Endothelial cell of umbilical vein (primary cell): ENCODE measurements around the gene SNX30. TPM values are rescaled to one million over a fixed set of nuclear protein-coding genes. Genes with fewer than 3 reads are reported as not detected.

ENCODE experiments used
- BruUV-seq: library from RNA; stranded (reverse); fragments of 400-500 nt; replicated peaks from 2 replicates; lab custom pipeline; 2021; lab: Mats Ljungman, UMichigan
- CTCF ChIA-PET: fragments of 300-600, 350-600 bp; sonication (Branson Sonifier 250); formaldehyde crosslinking; loops from one replicate; lab custom pipeline; 2021; ENCODE audit warnings: antibody characterized with exemption, inconsistent platforms; lab: Charles Lee
- POLR2A ChIA-PET: fragments of 300-600, 350-600 bp; sonication (Branson Sonifier 250); formaldehyde crosslinking; loops from one replicate; lab custom pipeline; 2021; ENCODE audit warnings: antibody characterized with exemption, inconsistent platforms; lab: Charles Lee
- DNase-seq: peaks from one replicate; pipeline ENCODE4 v3.0.0-alpha.2; 2011; ENCODE audit warnings: low read depth, low spot score
- FAIRE-seq: peaks from 2 replicates; lab custom pipeline; 2011; peaks lifted over from hg19 to GRCh38; lab: Jason Lieb, UNC
- H2AFZ ChIP-seq: 2 replicates; pipeline ENCODE4 v1.6.0; 2012; ENCODE audit warnings: low read depth, low read length, control low read depth, inconsistent platforms
- H3K27ac ChIP-seq: 2 replicates; pipeline ENCODE4 v1.5.1; 2011; ENCODE audit warnings: low read depth, mild to moderate bottlenecking, control low read depth, low read length, moderate library complexity; ENCODE audit not compliant: insufficient read depth
- H3K27me3 ChIP-seq, 2 experiments: 2 replicates each; pipeline versions ENCODE4 v1.6.0 to v1.6.1; 2011; ENCODE audit warnings: low read length in 2 of 2, mixed read lengths in 1 of 2; ENCODE audit not compliant: control insufficient read depth in 2 of 2, insufficient read depth in 2 of 2
- H3K36me3 ChIP-seq, 2 experiments: 2 replicates in 1 of 2; 3 replicates in 1 of 2; pipeline ENCODE4 v1.5.1; 2011; ENCODE audit warnings: low read length in 2 of 2, mild to moderate bottlenecking in 1 of 2, moderate library complexity in 1 of 2; ENCODE audit not compliant: control insufficient read depth in 2 of 2, insufficient read depth in 2 of 2; ENCODE audit errors: extremely low read depth in 1 of 2
- H3K4me1 ChIP-seq: 3 replicates; pipeline ENCODE4 v1.5.1; 2011; ENCODE audit warnings: mild to moderate bottlenecking, low read length; ENCODE audit not compliant: control insufficient read depth, insufficient read depth; ENCODE audit errors: extremely low read depth
- H3K4me2 ChIP-seq: 2 replicates; pipeline ENCODE4 v1.6.1; 2011; ENCODE audit warnings: low read length, control low read depth, mixed read lengths; ENCODE audit not compliant: insufficient read depth
- H3K4me3 ChIP-seq, 3 experiments: fragments of 200-600 bp in 1 of 3; sonication (generic), shearing (Covaris generic) in 1 of 3; replicated peaks in 1 of 3; 2 replicates each; pipeline ENCODE4 v1.5.1; 2011 to 2016; ENCODE audit warnings: control low read depth in 3 of 3, low read length in 3 of 3, mild to moderate bottlenecking in 2 of 3, inconsistent platforms in 1 of 3, low read depth in 1 of 3, moderate library complexity in 1 of 3; ENCODE audit not compliant: insufficient read depth in 1 of 3
- H3K79me2 ChIP-seq: 2 replicates; pipeline ENCODE4 v1.6.0; 2012; ENCODE audit warnings: low read length, inconsistent platforms; ENCODE audit not compliant: control insufficient read depth, insufficient read depth
- H3K9ac ChIP-seq: replicated peaks from 2 replicates; pipeline ENCODE3; 2011; ENCODE audit warnings: low read length, control low read depth; ENCODE audit not compliant: insufficient read depth; ENCODE audit errors: extremely low read depth
- H3K9me1 ChIP-seq: replicated peaks from 3 replicates; pipeline ENCODE4 v1.6.0; 2011; ENCODE audit warnings: mild to moderate bottlenecking, low read length; ENCODE audit not compliant: control insufficient read depth, insufficient read depth; ENCODE audit errors: extremely low read depth
- H3K9me3 ChIP-seq: replicated peaks from 2 replicates; pipeline ENCODE4 v1.5.1; 2012; ENCODE audit warnings: low read length, inconsistent platforms; ENCODE audit not compliant: control insufficient read depth, insufficient read depth
- H4K20me1 ChIP-seq: replicated peaks from 2 replicates; pipeline ENCODE3; 2011; ENCODE audit warnings: mild to moderate bottlenecking, low read length; ENCODE audit not compliant: control insufficient read depth, insufficient read depth; ENCODE audit errors: extremely low read depth
- CTCF ChIP-seq, 2 donors: IDR thresholded peaks; 1 replicate in 1 of 2; 2 replicates in 1 of 2; pipeline ENCODE4 v1.5.1; 2011; ENCODE audit warnings: low read length in 2 of 2, mild to moderate bottlenecking in 2 of 2, moderate library complexity in 2 of 2, control low read depth in 1 of 2, inconsistent platforms in 1 of 2, low read depth in 1 of 2; ENCODE audit not compliant: insufficient read depth in 1 of 2; ENCODE audit errors: extremely low read depth in 1 of 2
- EZH2 ChIP-seq: IDR thresholded peaks from 2 replicates; pipeline ENCODE4 v1.6.1; 2012; ENCODE audit warnings: borderline replicate concordance, low read depth, mild to moderate bottlenecking, moderate library complexity, low read length, inconsistent platforms; ENCODE audit not compliant: severe bottlenecking
- FOS ChIP-seq: IDR thresholded peaks from 2 replicates; pipeline ENCODE4 v1.6.1; 2011; ENCODE audit warnings: mild to moderate bottlenecking, low read length, moderate library complexity, borderline replicate concordance; ENCODE audit not compliant: insufficient read depth
- GATA2 ChIP-seq: IDR thresholded peaks from 2 replicates; pipeline ENCODE4 v1.7.0; 2011; ENCODE audit warnings: low read depth, mild to moderate bottlenecking, moderate library complexity, mixed read lengths, low read length; ENCODE audit not compliant: insufficient read length, insufficient read depth
- JUN ChIP-seq: IDR thresholded peaks from 2 replicates; pipeline ENCODE4 v1.6.1; 2011; ENCODE audit warnings: borderline replicate concordance, low read depth; ENCODE audit not compliant: insufficient read length, insufficient read depth
- MAX ChIP-seq: IDR thresholded peaks from 2 replicates; pipeline ENCODE4 v1.6.1; 2011; ENCODE audit not compliant: insufficient read depth, insufficient read length
- MYC ChIP-seq: IDR thresholded peaks from one replicate; pipeline ENCODE4 v1.6.1; 2011; ENCODE audit warnings: mild to moderate bottlenecking, low read depth, low read length
- POLR2A ChIP-seq: IDR thresholded peaks from 2 replicates; pipeline ENCODE4 v1.6.1; 2012; ENCODE audit warnings: low read depth, mild to moderate bottlenecking, control low read depth, low read length
- POLR2AphosphoS5 ChIP-seq: IDR thresholded peaks from 2 replicates; pipeline ENCODE4 v1.6.1; 2012; ENCODE audit warnings: low read depth, mild to moderate bottlenecking, control low read depth, low read length, moderate library complexity; ENCODE audit not compliant: insufficient read depth
- dilution Hi-C: fragments of 300-500 bp; cut with MboI; formaldehyde crosslinking; loops from one replicate; pipeline ENCODE4 v1.15.0; 2019; ENCODE audit warnings: low sequenced_read_pairs; ENCODE audit not compliant: extremely low pct_ligation_motif_present
- intact Hi-C: fragments of 100-400 bp; cut with micrococcal nuclease; formaldehyde crosslinking; loops from one replicate; pipeline ENCODE4 v1.10.0; 2022
- polyA plus RNA-seq, 4 experiments: library from polyadenylated mRNA; depleted of rRNA in 3 of 4; stranded (reverse) in 3 of 4; unstranded in 1 of 4; fragments of >200 nt; gene quantifications; 2 replicates each; pipeline versions ENCODE4 v1.2.1 to v1.2.3, GENCODE V29; 2011 to 2012; ENCODE audit warnings: missing spikeins in 1 of 4
- total RNA-seq: library from RNA; stranded (reverse); gene quantifications from 2 replicates; pipeline ENCODE4 v1.2.3, GENCODE V29; 2021

The SNX30 gene
- total and polyA plus RNA-seq, 2 donors (not counting 3 experiments of a cell fraction or from before 2014, with no cell fraction given): 2.8 to 6.3 TPM

GRCh38 chr9:112754578-112754977 is 4.0 kb downstream of the SNX30 start:
- Histone ChIP-seq H3K27ac (no peak overlapping the region), H3K9me1 (no peaks in the 10 kb centered on the region), H2AFZ (no peak overlapping the region), H3K4me3 (no peak overlapping the region), H3K79me2 (no peaks in the 10 kb centered on the region), H3K36me3 (no peaks in the 10 kb centered on the region), H3K4me1 (peaks cover 10% of the 10 kb centered on the region), H3K4me2 (no peak overlapping the region), H4K20me1 (no peaks in the 10 kb centered on the region), H3K9me3 (no peaks in the 10 kb centered on the region), H3K27me3 (no peaks in the 10 kb centered on the region), H3K9ac (no peak overlapping the region)
- ChIA-PET CTCF (interaction anchor here (1.4 kb wide), 1 partner anchor 14 kb away, joined by 3 read pairs; no protein-coding TSS in a partner anchor), POLR2A (no interaction called here)
- TF ChIP-seq MAX (no peak), JUN (no peak), POLR2AphosphoS5 (no peak), EZH2 (no peak), POLR2A (no peak), GATA2 (no peak), MYC (no peak)
- BruUV-seq: no TSS peak
- intact Hi-C loops: loop anchor here (5.0 kb wide), 1 partner anchor 148 kb away; no protein-coding TSS in a partner anchor
- DNase-seq (no peak), FAIRE-seq (no peak)
- dilution Hi-C loops: no loop called here

GRCh38 chr9:112755016-112755427 is 4.5 kb downstream of the SNX30 start:
- DNase-seq (no peak), FAIRE-seq (no peak)
- Histone ChIP-seq H3K9me1 (no peaks in the 10 kb centered on the region), H4K20me1 (no peaks in the 10 kb centered on the region), H2AFZ (no peak overlapping the region), H3K9ac (no peak overlapping the region), H3K36me3 (no peaks in the 10 kb centered on the region), H3K9me3 (no peaks in the 10 kb centered on the region), H3K27ac (no peak overlapping the region), H3K4me2 (no peak overlapping the region), H3K79me2 (no peaks in the 10 kb centered on the region), H3K27me3 (no peaks in the 10 kb centered on the region), H3K4me3 (no peak overlapping the region), H3K4me1 (peaks cover 9% of the 10 kb centered on the region)
- CTCF ChIA-PET: interaction anchor here (1.4 kb wide), 1 partner anchor 14 kb away, joined by 3 read pairs; no protein-coding TSS in a partner anchor
- POLR2A ChIA-PET: no interaction called here
- TF ChIP-seq CTCF (IDR thresholded peaks at IDR 0.05; ENCODE audit: extremely low read depth in 1 of 2, insufficient read depth in 1 of 2, low read depth in 1 of 2, low read length in 2 of 2) (no peak), POLR2A (no peak), EZH2 (no peak), JUN (no peak), FOS (no peak), GATA2 (no peak), POLR2AphosphoS5 (no peak), MAX (no peak), MYC (no peak)
- intact Hi-C loops: no loop called here
- dilution Hi-C loops: no loop called here
- no TSS peak for BruUV-seq
